NOMO-1 treated with dmso at 0.1 percent for 144 hours (cell line): ENCODE data around the gene CTAGE1.

Experiments used
- DNase-seq: peaks from one replicate; lab custom pipeline; 2025; ENCODE audit not compliant: unreplicated experiment; lab: John Stamatoyannopoulos, UW

Gene CTAGE1

GRCh38 chr18:22439447-22439846, 21.7 kb upstream of the CTAGE1 start:
- DNase-seq, result no peak

DNA sequence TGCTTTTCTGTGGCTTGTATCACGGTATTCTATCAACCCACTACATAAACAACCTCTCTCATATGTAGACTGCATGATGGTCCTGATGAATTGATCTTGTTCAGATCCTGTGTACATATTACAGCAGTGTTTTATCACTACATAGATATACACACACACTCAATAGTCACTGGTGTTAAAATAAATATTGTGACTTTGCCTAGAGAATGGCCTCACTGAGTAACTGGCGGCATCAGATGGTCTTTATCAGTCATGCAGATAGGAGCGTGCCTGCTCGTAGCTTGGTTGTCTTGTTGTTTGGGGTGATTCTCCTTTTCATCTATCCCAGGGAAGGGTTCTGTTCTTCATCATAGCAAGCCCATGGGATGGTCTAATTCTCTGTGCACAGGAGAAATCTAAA, 18.4 kb upstream of the CTAGE1 start:
- DNase-seq, result no peak

GRCh38 chr18:22434973-22435608, 17.4 kb upstream of the CTAGE1 start:
- DNase-seq, result no peak

DNA sequence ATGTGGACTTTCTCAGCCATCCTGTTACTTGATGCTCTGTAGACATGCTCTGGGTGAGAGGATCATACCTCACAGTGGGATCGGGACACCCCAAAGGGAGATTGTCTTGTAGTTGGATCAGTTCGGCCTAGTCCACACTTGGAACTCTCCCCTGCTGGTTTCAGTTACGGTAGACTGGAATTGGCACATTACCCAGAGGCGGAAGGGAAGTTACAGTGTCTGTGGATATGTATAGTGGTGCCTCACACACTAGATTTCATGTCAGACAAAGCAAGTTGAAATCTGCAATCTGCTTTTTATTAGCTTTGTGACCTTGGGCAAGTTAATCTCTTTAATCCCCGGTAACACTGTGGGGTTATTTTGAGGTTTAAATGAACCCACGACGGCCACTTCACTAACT, 16.2 kb upstream of the CTAGE1 start:
- no peak for DNase-seq

DNA sequence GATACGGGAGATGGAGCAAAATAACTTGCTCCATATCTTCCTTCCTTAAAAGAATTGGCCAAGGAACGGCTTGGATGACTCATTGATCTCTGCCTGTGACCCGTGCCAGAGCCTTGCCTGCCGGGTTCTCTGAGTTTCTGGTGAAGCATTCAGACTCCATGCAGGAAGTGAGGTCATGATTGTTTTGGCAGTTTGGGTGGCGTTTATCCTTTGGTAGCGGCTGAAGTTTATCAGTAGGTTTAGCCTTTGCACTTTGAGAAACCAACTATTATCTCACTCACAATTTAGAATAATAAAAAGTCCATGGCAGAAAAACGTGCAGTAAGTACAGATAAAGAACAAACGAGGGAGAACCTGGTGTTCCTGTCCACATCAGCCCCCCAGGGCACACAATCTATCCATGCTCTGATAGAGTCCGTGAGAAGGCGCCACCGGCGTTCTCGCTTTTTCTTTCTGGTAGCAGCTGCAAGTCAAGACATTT, 15.0 kb upstream of the CTAGE1 start:
- DNase-seq, result no peak

- no peak for DNase-seq
Observed at GRCh38 chr18:22429564-22429963, 11.8 kb upstream of the CTAGE1 start.

DNA sequence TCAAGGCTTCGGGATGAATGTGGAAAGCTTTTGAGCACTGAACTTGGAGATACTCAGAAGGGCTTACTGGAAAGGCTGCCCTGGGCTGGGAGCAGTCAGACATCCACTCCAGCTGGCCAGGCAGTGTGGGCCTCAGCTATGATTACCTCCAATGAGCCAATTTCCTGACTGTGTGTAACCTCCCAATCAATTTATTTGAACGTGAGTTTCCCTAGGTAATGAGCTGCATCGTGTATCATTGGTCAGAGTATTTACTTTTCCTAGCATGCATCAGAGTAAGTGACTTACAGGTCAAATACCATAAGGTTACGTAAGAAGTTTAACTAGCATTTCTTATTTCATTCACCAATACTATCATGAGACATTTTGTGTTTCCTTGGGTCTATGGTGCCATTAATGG, 11.0 kb upstream of the CTAGE1 start:
- no peak for DNase-seq

DNA sequence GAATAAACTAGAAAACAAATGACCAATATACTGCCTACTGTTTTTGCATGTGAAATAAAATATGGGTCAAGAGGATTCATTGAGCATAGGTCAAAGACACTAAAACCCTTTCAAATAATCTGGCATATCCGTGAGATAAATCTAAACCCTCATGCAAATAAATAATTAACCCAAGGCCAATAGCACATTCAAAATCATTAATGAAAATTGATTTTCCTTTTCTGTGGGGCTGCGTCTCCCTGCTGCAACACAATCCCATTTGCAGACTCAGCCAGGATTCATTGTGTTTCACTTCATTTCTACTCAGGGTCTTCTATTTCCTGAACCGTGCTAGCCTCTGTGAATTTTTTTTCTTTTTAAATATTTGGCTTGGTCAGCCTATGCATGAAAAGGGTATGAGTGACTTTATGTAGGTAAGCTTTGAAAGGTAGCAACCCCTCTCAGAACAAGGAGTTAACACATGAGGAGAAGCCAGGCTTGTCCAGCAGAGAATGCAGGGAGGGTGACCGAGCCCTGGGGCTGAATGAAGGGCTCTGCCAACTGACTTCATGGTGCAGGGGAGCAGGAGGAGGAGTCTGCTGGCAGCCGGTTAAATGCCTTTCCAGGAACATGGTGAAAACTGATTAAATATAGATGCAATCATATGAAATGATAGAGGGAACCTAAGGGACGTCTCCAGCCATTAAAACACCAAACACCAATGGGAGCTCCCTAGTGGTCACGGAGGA, 10.3 kb upstream of the CTAGE1 start:
- no peak for DNase-seq

- no peak for DNase-seq
Observed at GRCh38 chr18:22424565-22424963, 6.8 kb upstream of the CTAGE1 start.

DNA sequence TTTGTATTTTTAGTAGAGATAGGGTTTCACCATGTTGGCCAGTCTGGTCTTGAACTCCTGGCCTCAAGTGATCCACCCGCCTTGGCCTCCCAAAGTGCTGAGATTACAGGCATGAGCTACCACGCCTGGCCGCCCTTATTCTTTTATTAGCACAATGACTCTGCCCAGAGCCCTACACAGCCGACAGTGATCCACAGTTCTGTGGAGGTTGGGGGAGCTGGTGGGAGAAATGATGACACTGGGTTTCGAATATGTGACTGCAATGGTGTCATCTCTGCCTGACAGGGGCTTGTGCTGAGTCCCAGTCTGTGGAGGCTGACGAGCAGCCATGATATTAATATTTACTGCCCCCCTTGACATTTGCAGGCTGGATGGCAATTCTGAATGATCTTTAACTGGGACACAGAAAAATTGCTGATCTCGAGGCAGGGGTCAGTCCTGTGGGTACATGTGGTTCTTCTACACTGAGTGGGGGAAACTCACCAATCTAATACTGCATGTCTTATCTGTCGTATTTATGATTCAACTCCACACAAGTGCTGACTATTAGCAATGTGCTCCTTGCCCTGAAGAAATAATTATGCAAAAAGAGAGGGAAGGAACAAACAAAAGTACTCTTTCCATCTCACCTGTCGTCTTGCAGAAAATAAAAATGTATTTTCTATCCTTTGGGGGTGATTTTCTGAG, 6.3 kb upstream of the CTAGE1 start:
- no peak for DNase-seq

DNA sequence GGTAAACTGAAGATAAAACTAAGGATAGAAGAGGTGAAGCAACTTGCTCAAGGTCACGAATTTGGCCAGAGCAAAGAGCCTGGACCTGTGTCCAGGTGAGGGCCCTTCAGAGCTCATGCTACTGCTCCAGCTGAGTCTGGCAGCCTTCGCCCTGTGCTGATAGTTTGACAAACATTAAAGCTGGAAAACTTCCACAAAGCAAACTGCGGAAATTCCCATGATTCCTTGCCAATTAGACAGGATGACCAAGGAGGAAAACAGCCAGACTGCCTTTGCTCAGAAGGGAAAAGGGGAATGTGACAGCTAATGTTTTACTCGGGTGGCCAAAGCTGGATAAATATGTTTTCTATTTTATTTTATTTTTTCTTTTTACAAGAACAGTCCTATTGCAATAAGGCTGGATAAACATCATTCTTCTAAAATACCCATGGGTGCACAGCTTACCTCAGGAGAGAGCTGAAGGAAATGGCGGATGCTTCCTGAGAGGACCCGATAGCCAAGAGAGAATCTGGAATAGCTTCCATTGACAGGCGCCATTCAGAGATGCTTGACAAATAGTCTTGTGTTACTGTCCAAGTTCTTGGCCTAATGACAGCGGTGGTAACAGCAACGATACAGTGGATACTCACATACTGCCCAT, 5.3 kb upstream of the CTAGE1 start:
- DNase-seq, result no peak

- no peak for DNase-seq
Observed at GRCh38 chr18:22420652-22421051, 2.9 kb upstream of the CTAGE1 start.

GRCh38 chr18:22412176-22412911, 5.4 kb downstream of the CTAGE1 start:
- no peak for DNase-seq

DNA sequence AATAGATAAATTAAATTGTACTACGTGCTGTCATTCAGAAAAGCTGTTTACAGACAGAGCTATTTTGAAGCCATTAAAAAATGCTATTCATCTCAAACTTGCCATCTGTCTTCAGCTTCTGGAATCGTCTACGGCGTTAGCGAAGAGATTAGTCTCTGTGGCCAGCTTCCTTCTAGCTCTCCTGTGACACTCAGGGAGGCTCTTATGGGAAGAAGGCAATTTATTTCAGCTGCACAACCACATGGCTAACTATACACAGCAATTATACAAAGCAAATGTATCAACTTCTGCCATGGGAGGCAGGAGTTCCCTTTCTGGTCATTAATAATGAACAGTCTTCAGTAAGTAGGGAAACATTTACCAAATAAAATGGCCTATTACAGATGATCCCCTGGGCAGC, 6.3 kb downstream of the CTAGE1 start:
- no peak for DNase-seq

- no peak for DNase-seq
Observed at GRCh38 chr18:22410126-22410525, 7.6 kb downstream of the CTAGE1 start.

DNA sequence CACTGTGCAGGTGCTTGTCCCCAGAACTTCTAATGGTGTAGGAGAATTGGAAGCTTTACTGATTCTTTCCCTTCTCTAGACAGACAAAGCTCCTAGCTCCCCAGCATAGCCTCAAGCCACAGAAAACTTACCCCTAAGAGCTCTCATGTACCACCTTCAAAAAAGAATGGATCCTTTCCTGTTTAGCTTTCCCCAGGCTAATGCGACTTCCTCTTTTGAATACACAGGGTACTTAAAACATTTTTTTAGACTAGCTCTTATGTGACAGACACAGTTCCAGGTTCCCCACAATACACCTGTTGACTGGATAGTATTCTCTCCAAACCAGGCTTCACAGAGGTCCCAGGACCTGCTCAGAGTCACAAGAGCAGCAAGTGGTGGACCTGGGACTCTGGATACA, 8.3 kb downstream of the CTAGE1 start:
- DNase-seq, result no peak

DNA sequence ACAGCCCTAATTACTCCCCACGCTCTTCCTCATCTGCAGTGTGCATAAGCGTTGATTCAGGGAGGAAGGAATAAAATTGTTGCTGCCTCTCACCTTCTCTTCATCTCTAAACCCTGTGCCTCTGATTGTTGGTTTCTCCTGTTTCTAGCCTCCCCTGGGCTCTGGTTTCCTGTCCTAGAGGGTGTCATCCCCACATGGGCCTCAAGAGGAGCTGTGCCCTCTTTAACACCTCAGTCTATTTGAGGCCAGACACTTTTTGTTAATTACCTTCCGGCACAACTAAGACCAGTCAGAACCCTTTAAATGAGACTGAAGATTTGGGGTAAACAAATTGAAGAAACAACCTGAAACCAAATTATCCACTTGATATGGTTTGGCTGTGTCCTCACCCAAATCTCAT, 9.7 kb downstream of the CTAGE1 start:
- no peak for DNase-seq

- DNase-seq, result no peak
Observed at GRCh38 chr18:22405142-22405541, 12.6 kb downstream of the CTAGE1 start.

GRCh38 chr18:22403950-22404349, 13.8 kb downstream of the CTAGE1 start:
- no peak for DNase-seq

DNA sequence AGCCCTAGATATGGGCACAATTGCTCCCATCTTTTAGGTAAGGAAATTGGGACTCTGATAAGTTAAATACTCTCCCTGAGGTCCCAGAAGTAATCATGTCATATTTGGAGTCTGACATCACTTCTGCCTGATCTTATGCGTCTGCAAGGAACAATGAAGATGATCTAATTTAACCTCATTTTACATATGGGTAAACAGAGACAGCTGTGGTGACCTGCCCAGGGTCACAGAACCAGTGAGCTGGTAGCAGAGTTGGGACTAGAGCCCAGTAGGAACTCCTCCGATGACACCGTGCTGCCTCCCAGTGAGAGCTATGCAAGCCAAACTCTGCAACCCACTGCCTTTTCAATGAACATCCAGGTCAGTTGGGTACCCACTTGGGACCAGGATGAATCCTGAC, 17.8 kb downstream of the CTAGE1 start:
- no peak for DNase-seq

DNA sequence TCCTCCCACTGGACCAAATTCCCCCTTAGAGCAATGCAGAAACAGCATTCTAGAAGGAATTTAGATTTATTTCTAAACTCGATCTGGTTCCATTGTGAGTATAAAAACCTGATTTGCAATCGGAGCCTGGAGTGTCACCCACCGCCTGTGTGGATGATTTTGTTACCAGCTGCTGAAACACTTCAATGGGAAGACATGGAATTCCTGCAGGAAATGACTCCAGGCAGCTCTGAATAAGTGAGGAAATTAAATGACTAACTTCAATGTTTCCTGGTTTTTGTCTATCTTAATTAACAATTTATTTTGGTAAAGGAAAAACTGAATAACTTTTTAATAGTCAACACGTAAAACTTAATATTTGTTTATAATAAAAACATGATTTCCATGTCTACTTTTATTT, 19.3 kb downstream of the CTAGE1 start:
- DNase-seq, result no peak
